ENCODE results near the gene CACNG4. TPM values are rescaled to one million over a fixed set of nuclear protein-coding genes. Genes with fewer than 3 reads are reported as not detected.

CACNG4 gene
- total and polyA plus RNA-seq, 10 donors = not detected

GRCh38 chr17:67021196-67021595 is 56.7 kb downstream of the CACNG4 start:
- Histone ChIP-seq H3K4me1 (no peaks in the 10 kb centered on the region), H3K36me3 (no peaks in the 10 kb centered on the region), H3K27me3 (replicated peaks in 1 of 7) (peaks cover 0 to 21% (median 0%) of the 10 kb centered on the region in 7 donors), H3K9me3 (no peaks in the 10 kb centered on the region), H3K27ac (no peak overlapping the region), H3K4me3 (no peak overlapping the region)
- WGBS, 5 donors = 84 to 98% (median 86%) methylated on average over 7 of the region's 7 CpGs
- intact Hi-C loops (cut with DNase I; ENCODE audit: low total_unique reads) = no loop called here
- no peak for DNase-seq
- TF ChIP-seq POLR2A (IDR thresholded peaks at IDR 0.05) (no peak), CTCF (IDR thresholded peaks at IDR 0.05 in 8 of 11, conservative IDR thresholded peaks at IDR 0.05 in 3 of 11) (no peak), POLR2AphosphoS5 (IDR thresholded peaks at IDR 0.05) (no peak)

GRCh38 chr17:67021743-67022450 is 57.4 kb downstream of the CACNG4 start:
- no peaks in the 10 kb centered on the region for H3K4me1 ChIP-seq
- whole genome bisulfite sequencing, 5 donors = 79 to 85% (median 81%) methylated on average over 16 of the region's 16 CpGs
- intact Hi-C loops (cut with DNase I; ENCODE audit: low total_unique reads) = no loop called here

GRCh38 chr17:67022451-67022810 is 57.9 kb downstream of the CACNG4 start:
- peaks cover 0 to 15% (median 0%) of the 10 kb centered on the region in 7 donors for H3K27me3 ChIP-seq (replicated peaks in 1 of 7)
- DNase-seq = no peak
- no peaks in the 10 kb centered on the region for H3K4me1 ChIP-seq
- WGBS, 5 donors = 82 to 92% (median 87%) methylated on average over 12 of the region's 12 CpGs
- intact Hi-C loops (cut with DNase I; ENCODE audit: low total_unique reads) = no loop called here
- no peaks in the 10 kb centered on the region for H3K9me3 ChIP-seq
- H3K4me3 ChIP-seq = no peak overlapping the region
- no peak overlapping the region for H3K27ac ChIP-seq
- TF ChIP-seq POLR2A (IDR thresholded peaks at IDR 0.05) (no peak), CTCF (IDR thresholded peaks at IDR 0.05 in 8 of 11, conservative IDR thresholded peaks at IDR 0.05 in 3 of 11) (no peak), POLR2AphosphoS5 (IDR thresholded peaks at IDR 0.05) (no peak)
- no peaks in the 10 kb centered on the region for H3K36me3 ChIP-seq

More at GRCh38 chr17:67021743-67022450, 57.4 kb downstream of the CACNG4 start:
- Histone ChIP-seq H3K27me3 (replicated peaks in 1 of 7) (peaks cover 0 to 15% (median 0%) of the 10 kb centered on the region in 7 donors), H3K9me3 (no peaks in the 10 kb centered on the region), H3K4me3 (no peak overlapping the region), H3K36me3 (no peaks in the 10 kb centered on the region), H3K27ac (no peak overlapping the region)
- no peak for DNase-seq
- TF ChIP-seq POLR2AphosphoS5 (IDR thresholded peaks at IDR 0.05) (no peak), CTCF (IDR thresholded peaks at IDR 0.05 in 8 of 11, conservative IDR thresholded peaks at IDR 0.05 in 3 of 11) (no peak), POLR2A (IDR thresholded peaks at IDR 0.05) (no peak)

GRCh38 chr17:67024736-67025135 is 60.2 kb downstream of the CACNG4 start:
- H3K27me3 ChIP-seq (replicated peaks in 1 of 7) = peaks cover 0 to 15% (median 0%) of the 10 kb centered on the region in 7 donors
- TF ChIP-seq POLR2AphosphoS5 (IDR thresholded peaks at IDR 0.05) (no peak), CTCF (IDR thresholded peaks at IDR 0.05 in 8 of 11, conservative IDR thresholded peaks at IDR 0.05 in 3 of 11) (no peak), POLR2A (IDR thresholded peaks at IDR 0.05) (no peak)

More at GRCh38 chr17:67024736-67025135, 60.2 kb downstream of the CACNG4 start:
- H3K9me3 ChIP-seq = no peaks in the 10 kb centered on the region
- intact Hi-C loops (cut with DNase I; ENCODE audit: low total_unique reads) = no loop called here
- no peak for DNase-seq
- H3K27ac ChIP-seq = no peak overlapping the region
- H3K4me3 ChIP-seq = no peak overlapping the region
- H3K4me1 ChIP-seq = no peaks in the 10 kb centered on the region
- no peaks in the 10 kb centered on the region for H3K36me3 ChIP-seq
- 90 to 97% (median 92%) methylated on average over 12 to 17 of the region's 17 CpGs for WGBS, 5 donors

All from spleen (tissue), 11 donors.